Activated CD8-positive, alpha-beta memory T cell treated with anti-CD3 and anti-CD28 coated beads, Interleukin-2, amount 50 U/mL, for 4 hours (primary cell): ENCODE data around the gene MLLT3.

Source experiments
- DNase-seq: peaks from one replicate; pipeline ENCODE4 v3.0.0-alpha.2; 2020

MLLT3 gene

GRCh38 chr9:20508242-20508641, 114.1 kb downstream of the MLLT3 start:
- DNase-seq: no peak

- no peak for DNase-seq
These were observed 114.9 kb downstream of the MLLT3 start for GRCh38 chr9:20507431-20507830.

GRCh38 chr9:20506099-20506900, 116.0 kb downstream of the MLLT3 start:
- no peak for DNase-seq

- DNase-seq: no peak
These were observed 116.7 kb downstream of the MLLT3 start for GRCh38 chr9:20505574-20505973.

GRCh38 chr9:20504930-20505329, 117.4 kb downstream of the MLLT3 start:
- DNase-seq: no peak

GRCh38 chr9:20500101-20500500, 122.2 kb downstream of the MLLT3 start:
- DNase-seq: no peak

- no peak for DNase-seq
These were observed 123.3 kb downstream of the MLLT3 start for GRCh38 chr9:20499013-20499412.

GRCh38 chr9:20496328-20496727, 126.0 kb downstream of the MLLT3 start:
- no peak for DNase-seq

GRCh38 chr9:20495098-20495497, 127.2 kb downstream of the MLLT3 start:
- DNase-seq: no peak

GRCh38 chr9:20494035-20494434, 128.3 kb downstream of the MLLT3 start:
- DNase-seq: no peak

- no peak for DNase-seq
These were observed 129.5 kb downstream of the MLLT3 start for GRCh38 chr9:20492772-20493171.

GRCh38 chr9:20491612-20492011, 130.7 kb downstream of the MLLT3 start:
- no peak for DNase-seq

- DNase-seq: no peak
These were observed 132.0 kb downstream of the MLLT3 start for GRCh38 chr9:20490246-20490834.

- DNase-seq: no peak
These were observed 133.6 kb downstream of the MLLT3 start for GRCh38 chr9:20488691-20489090.

GRCh38 chr9:20486552-20486951, 135.7 kb downstream of the MLLT3 start:
- no peak for DNase-seq

GRCh38 chr9:20481437-20481836, 140.9 kb downstream of the MLLT3 start:
- no peak for DNase-seq

- no peak for DNase-seq
These were observed 142.1 kb downstream of the MLLT3 start for GRCh38 chr9:20480249-20480648.

GRCh38 chr9:20479419-20480155, 142.7 kb downstream of the MLLT3 start:
- no peak for DNase-seq

GRCh38 chr9:20478786-20479185, 143.5 kb downstream of the MLLT3 start:
- DNase-seq: no peak

GRCh38 chr9:20477940-20478620, 144.2 kb downstream of the MLLT3 start:
- DNase-seq: no peak

GRCh38 chr9:20476912-20477521, 145.3 kb downstream of the MLLT3 start:
- DNase-seq: no peak

- no peak for DNase-seq
These were observed 147.8 kb downstream of the MLLT3 start for GRCh38 chr9:20474496-20474895.

GRCh38 chr9:20473515-20474013, 148.7 kb downstream of the MLLT3 start:
- DNase-seq: no peak
